H1 (cell line): ENCODE measurements around the gene CAMK2G. TPM values are rescaled to one million over a fixed set of nuclear protein-coding genes. Genes with fewer than 3 reads are reported as not detected.

Experiments
- ASH2L ChIP-seq: fragments of 200-600, 300-600 bp; sonication (generic); IDR thresholded peaks from one replicate; pipeline ENCODE4 v1.7.1; 2017; ENCODE audit warnings: low read length
- CEBPB ChIP-seq: IDR thresholded peaks from 2 replicates; pipeline ENCODE4 v1.6.1; 2012; ENCODE audit warnings: low read depth, low read length
- CREB1 ChIP-seq: IDR thresholded peaks from 2 replicates; pipeline ENCODE4 v1.6.1; 2012; ENCODE audit warnings: inconsistent platforms
- E2F6 ChIP-seq: IDR thresholded peaks from 2 replicates; pipeline ENCODE4 v1.6.1; 2012; ENCODE audit warnings: inconsistent platforms
- EZH2 ChIP-seq: fragments of 200-600 bp; sonication (generic); IDR thresholded peaks from 2 replicates; pipeline ENCODE4 v1.7.1; 2012; ENCODE audit warnings: low read depth, mild to moderate bottlenecking, moderate library complexity, low read length, inconsistent platforms; ENCODE audit not compliant: severe bottlenecking
- HDAC2 ChIP-seq, 2 experiments: fragments of 300-600 bp in 1 of 2; sonication (generic) in 1 of 2; IDR thresholded peaks; 2 replicates each; pipeline ENCODE4 v1.6.1; 2011 to 2012; ENCODE audit warnings: low read depth in 2 of 2, low read length in 2 of 2, mild to moderate bottlenecking in 2 of 2, moderate library complexity in 2 of 2, borderline replicate concordance in 1 of 2, inconsistent platforms in 1 of 2
- HDAC6 ChIP-seq: IDR thresholded peaks from one replicate; pipeline ENCODE4 v1.7.1; 2012; ENCODE audit warnings: low read depth, mild to moderate bottlenecking, inconsistent platforms, low read length, moderate library complexity
- KDM1A ChIP-seq: fragments of 200-600, 300-600 bp; sonication (generic); IDR thresholded peaks from 2 replicates; pipeline ENCODE4 v1.7.1; 2016; ENCODE audit warnings: mild to moderate bottlenecking, low read length, borderline replicate concordance
- KDM4A ChIP-seq: IDR thresholded peaks from one replicate; pipeline ENCODE4 v1.7.1; 2012; ENCODE audit warnings: low read depth, mild to moderate bottlenecking, moderate library complexity, low read length, inconsistent platforms; ENCODE audit not compliant: severe bottlenecking
- MAX ChIP-seq: IDR thresholded peaks from 2 replicates; pipeline ENCODE4 v1.6.1; 2012; ENCODE audit warnings: inconsistent platforms
- POLR2AphosphoS5 ChIP-seq: IDR thresholded peaks from 2 replicates; pipeline ENCODE4 v1.6.1; 2011; ENCODE audit warnings: low read depth, low read length
- RAD21 ChIP-seq, 2 experiments: IDR thresholded peaks in 1 of 2; conservative IDR thresholded peaks in 1 of 2; 2 replicates each; pipeline ENCODE4 v1.6.1; 2011; ENCODE audit warnings: low read depth in 2 of 2, low read length in 2 of 2, improper control_type of control experiment in 1 of 2, inconsistent platforms in 1 of 2, mild to moderate bottlenecking in 1 of 2, moderate library complexity in 1 of 2
- SAP30 ChIP-seq: fragments of 300-600 bp; sonication (generic); IDR thresholded peaks from 2 replicates; pipeline ENCODE4 v1.7.1; 2012; ENCODE audit warnings: low read length, moderate library complexity, mild to moderate bottlenecking, inconsistent platforms; ENCODE audit not compliant: insufficient read depth, insufficient replicate concordance
- SP4 ChIP-seq: IDR thresholded peaks from 2 replicates; pipeline ENCODE4 v1.6.1; 2012; ENCODE audit warnings: low read length, inconsistent platforms
- TAF1 ChIP-seq: IDR thresholded peaks from 2 replicates; pipeline ENCODE4 v1.6.1; 2011; ENCODE audit warnings: mild to moderate bottlenecking, low read depth, low read length
- YY1 ChIP-seq: IDR thresholded peaks from 2 replicates; pipeline ENCODE4 v1.6.1; 2011; ENCODE audit warnings: low read depth, mild to moderate bottlenecking, low read length
- polyA plus RNA-seq, 7 experiments: library from polyadenylated mRNA; depleted of rRNA in 3 of 7; stranded (reverse) in 5 of 7; unstranded in 2 of 7; fragments of >200 nt in 5 of 7; fragments of 200-250 nt in 2 of 7; gene quantifications; 1 replicate in 5 of 7; 2 replicates in 1 of 7; 4 replicates in 1 of 7; pipeline versions ENCODE4 v1.2.1 to v1.2.3, GENCODE V29; 2011 to 2013; ENCODE audit warnings: missing spikeins in 2 of 7, mixed read lengths in 2 of 7
- total RNA-seq: library from RNA; stranded (reverse); fragmentation: NEBNext Ultra II Directional; extraction: Animal tissue kit (Norgen Biotek cat#: 25700); gene quantifications from 2 replicates; pipeline ENCODE4 v1.2.1, GENCODE V29; 2021

CAMK2G gene
- total and polyA plus RNA-seq, 2 of the 8 experiments (the other 6 are each of a cell fraction or from before 2014, with no cell fraction given), result 28.9 to 31.7 TPM

GRCh38 chr10:73781879-73782748, 92.2 kb downstream of the CAMK2G start, which contains the start of gene CHCHD1 (continued):
- TF ChIP-seq TAF1 (peak; percentile 92), CEBPB (no peak), RAD21 (IDR thresholded peaks at IDR 0.05 in 1 of 2, conservative IDR thresholded peaks at IDR 0.05 in 1 of 2; ENCODE audit: low read depth in 2 of 2, low read length in 2 of 2) (no peak), POLR2AphosphoS5 (peak; percentile 84), CREB1 (peak; percentile 31; the same call in 1 of the 2 replicates), E2F6 (peak; percentile 25; the same call in 1 of the 2 replicates), HDAC6 (no peak), ASH2L (peak; percentile 78), MAX (peak; percentile 73), KDM4A (peak; percentile 76), SP4 (no peak; the same call in 1 of the 2 replicates), YY1 (peak; percentile 90), EZH2 (no peak), SAP30 (peak; percentile 8), KDM1A (no peak), HDAC2 (IDR thresholded peaks at IDR 0.05; ENCODE audit: borderline replicate concordance in 1 of 2, low read depth in 2 of 2, low read length in 2 of 2) (peak in 1 of 2 experiments; percentile 39; a peak in 1 of 4 replicates)
